Measurements from ENCODE around the gene DENND2D. TPM values are rescaled to one million over a fixed set of nuclear protein-coding genes. Genes with fewer than 3 reads are reported as not detected.

DENND2D gene
- polyA plus RNA-seq, 1 donor from 2014 or later, result not detected

DNA sequence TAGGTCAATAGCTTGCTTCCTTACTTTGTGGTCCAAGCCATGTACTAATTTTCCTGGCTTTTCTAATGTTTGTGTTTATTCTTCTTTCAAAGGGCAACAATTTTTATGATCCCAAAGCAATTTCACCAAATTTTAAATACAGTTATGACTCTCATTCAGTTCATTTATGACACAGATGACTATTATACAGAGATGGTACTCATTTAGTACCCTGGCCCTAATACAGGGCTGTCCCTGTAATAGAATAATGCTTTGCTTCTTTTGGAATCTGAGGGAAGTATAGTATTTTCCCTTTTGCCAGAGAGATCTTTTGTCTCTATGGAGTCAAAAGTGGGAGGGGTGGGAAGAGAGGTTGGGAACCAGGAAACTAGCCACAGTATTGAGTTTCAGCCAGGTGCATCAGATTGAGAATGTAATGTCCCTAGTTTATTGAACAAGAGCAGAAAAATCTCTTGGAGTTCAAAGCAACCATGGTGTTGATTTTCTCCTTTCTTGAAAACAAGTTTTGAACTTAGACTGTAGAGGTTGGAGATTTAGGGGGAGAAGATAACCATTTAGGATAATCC, 20.4 kb downstream of the DENND2D start:
- Histone ChIP-seq H3K4me3 (ENCODE audit: low read length) (no peak overlapping the region), H3F3A (ENCODE audit: insufficient read depth, low read length, poor library complexity, severe bottlenecking) (no peaks in the 10 kb centered on the region), H2AFZ (ENCODE audit: low read depth, low read length) (no peak overlapping the region), H3K9ac (ENCODE audit: low read length) (no peak overlapping the region), H3K79me2 (replicated peaks; ENCODE audit: insufficient read depth, low read length) (no peaks in the 10 kb centered on the region), H3K9me2 (ENCODE audit: insufficient read depth, low read length) (no peaks in the 10 kb centered on the region), H3K27me3 (ENCODE audit: insufficient read depth, low read depth, low read length) (no peaks in the 10 kb centered on the region), H3K36me3 (ENCODE audit: insufficient read depth, low read length) (peaks cover 6% of the 10 kb centered on the region), H3K9me3 (ENCODE audit: low read length) (no peaks in the 10 kb centered on the region), H3K27ac (ENCODE audit: low read length) (no peak overlapping the region), H4K20me1 (ENCODE audit: insufficient read depth) (no peaks in the 10 kb centered on the region), H3K4me2 (ENCODE audit: low read length) (no peak overlapping the region)
- no peak for TF ChIP-seq EP300 (conservative IDR thresholded peaks at IDR 0.05; ENCODE audit: poor library complexity, severe bottlenecking)
- TF ChIP-seq POLR2AphosphoS5 (IDR thresholded peaks at IDR 0.05), result no peak
- TF ChIP-seq, protein P1, sequence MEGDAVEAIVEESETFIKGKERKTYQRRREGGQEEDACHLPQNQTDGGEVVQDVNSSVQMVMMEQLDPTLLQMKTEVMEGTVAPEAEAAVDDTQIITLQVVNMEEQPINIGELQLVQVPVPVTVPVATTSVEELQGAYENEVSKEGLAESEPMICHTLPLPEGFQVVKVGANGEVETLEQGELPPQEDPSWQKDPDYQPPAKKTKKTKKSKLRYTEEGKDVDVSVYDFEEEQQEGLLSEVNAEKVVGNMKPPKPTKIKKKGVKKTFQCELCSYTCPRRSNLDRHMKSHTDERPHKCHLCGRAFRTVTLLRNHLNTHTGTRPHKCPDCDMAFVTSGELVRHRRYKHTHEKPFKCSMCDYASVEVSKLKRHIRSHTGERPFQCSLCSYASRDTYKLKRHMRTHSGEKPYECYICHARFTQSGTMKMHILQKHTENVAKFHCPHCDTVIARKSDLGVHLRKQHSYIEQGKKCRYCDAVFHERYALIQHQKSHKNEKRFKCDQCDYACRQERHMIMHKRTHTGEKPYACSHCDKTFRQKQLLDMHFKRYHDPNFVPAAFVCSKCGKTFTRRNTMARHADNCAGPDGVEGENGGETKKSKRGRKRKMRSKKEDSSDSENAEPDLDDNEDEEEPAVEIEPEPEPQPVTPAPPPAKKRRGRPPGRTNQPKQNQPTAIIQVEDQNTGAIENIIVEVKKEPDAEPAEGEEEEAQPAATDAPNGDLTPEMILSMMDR (IDR thresholded peaks at IDR 0.05; ENCODE audit: poor library complexity, severe bottlenecking), result no peak
- TF ChIP-seq, protein P2, sequence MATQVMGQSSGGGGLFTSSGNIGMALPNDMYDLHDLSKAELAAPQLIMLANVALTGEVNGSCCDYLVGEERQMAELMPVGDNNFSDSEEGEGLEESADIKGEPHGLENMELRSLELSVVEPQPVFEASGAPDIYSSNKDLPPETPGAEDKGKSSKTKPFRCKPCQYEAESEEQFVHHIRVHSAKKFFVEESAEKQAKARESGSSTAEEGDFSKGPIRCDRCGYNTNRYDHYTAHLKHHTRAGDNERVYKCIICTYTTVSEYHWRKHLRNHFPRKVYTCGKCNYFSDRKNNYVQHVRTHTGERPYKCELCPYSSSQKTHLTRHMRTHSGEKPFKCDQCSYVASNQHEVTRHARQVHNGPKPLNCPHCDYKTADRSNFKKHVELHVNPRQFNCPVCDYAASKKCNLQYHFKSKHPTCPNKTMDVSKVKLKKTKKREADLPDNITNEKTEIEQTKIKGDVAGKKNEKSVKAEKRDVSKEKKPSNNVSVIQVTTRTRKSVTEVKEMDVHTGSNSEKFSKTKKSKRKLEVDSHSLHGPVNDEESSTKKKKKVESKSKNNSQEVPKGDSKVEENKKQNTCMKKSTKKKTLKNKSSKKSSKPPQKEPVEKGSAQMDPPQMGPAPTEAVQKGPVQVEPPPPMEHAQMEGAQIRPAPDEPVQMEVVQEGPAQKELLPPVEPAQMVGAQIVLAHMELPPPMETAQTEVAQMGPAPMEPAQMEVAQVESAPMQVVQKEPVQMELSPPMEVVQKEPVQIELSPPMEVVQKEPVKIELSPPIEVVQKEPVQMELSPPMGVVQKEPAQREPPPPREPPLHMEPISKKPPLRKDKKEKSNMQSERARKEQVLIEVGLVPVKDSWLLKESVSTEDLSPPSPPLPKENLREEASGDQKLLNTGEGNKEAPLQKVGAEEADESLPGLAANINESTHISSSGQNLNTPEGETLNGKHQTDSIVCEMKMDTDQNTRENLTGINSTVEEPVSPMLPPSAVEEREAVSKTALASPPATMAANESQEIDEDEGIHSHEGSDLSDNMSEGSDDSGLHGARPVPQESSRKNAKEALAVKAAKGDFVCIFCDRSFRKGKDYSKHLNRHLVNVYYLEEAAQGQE (IDR thresholded peaks at IDR 0.05; ENCODE audit: borderline replicate concordance), result no peak
- TF ChIP-seq SMC3 (conservative IDR thresholded peaks at IDR 0.05; ENCODE audit: poor library complexity), result no peak
- no peak for TF ChIP-seq MXI1 (conservative IDR thresholded peaks at IDR 0.05; ENCODE audit: poor library complexity, severe bottlenecking)
- no peak for TF ChIP-seq EZH2 (IDR thresholded peaks at IDR 0.05; ENCODE audit: borderline replicate concordance, insufficient read depth, low read length, poor library complexity, severe bottlenecking)

DNA sequence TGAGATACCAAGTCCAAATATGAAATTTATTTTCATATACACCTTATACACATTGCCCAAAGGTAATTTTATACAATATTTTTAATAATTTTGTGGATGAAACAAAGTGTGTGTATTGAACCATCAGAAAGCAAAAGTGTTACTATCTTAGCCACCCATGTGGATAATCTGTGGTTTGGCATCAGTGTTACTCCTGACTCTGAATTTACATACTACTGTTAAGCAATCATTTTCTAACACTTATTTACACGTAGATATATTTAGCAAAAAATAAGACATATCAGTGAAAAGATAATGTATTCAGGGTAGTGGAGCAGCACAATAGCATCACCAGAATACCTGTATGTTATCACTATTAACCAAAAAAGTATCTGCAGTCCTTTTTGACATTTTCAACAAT, 23.8 kb downstream of the DENND2D start:
- no peaks in the 10 kb centered on the region for H3K36me3 ChIP-seq (ENCODE audit: insufficient read depth, low read length)
- TF ChIP-seq TAF1 (IDR thresholded peaks at IDR 0.05; ENCODE audit: low read depth) (no peak), RAD21 (conservative IDR thresholded peaks at IDR 0.05) (no peak), MXI1 (conservative IDR thresholded peaks at IDR 0.05; ENCODE audit: poor library complexity, severe bottlenecking) (no peak), SMC3 (conservative IDR thresholded peaks at IDR 0.05; ENCODE audit: poor library complexity) (no peak), EZH2 (IDR thresholded peaks at IDR 0.05; ENCODE audit: borderline replicate concordance, insufficient read depth, low read length, poor library complexity, severe bottlenecking) (no peak), EP300 (conservative IDR thresholded peaks at IDR 0.05; ENCODE audit: poor library complexity, severe bottlenecking) (no peak), POLR2AphosphoS5 (IDR thresholded peaks at IDR 0.05) (no peak)
- TF ChIP-seq, protein P2 (IDR thresholded peaks at IDR 0.05; ENCODE audit: borderline replicate concordance), result no peak
- TF ChIP-seq, protein P1 (IDR thresholded peaks at IDR 0.05; ENCODE audit: poor library complexity, severe bottlenecking), result no peak
- no peaks in the 10 kb centered on the region for H4K20me1 ChIP-seq (ENCODE audit: insufficient read depth)
- H3K9me3 ChIP-seq (ENCODE audit: low read length), result no peaks in the 10 kb centered on the region
- no peaks in the 10 kb centered on the region for H3K27me3 ChIP-seq (ENCODE audit: insufficient read depth, low read depth, low read length)
- H3K79me2 ChIP-seq (replicated peaks; ENCODE audit: insufficient read depth, low read length), result no peaks in the 10 kb centered on the region
- no peaks in the 10 kb centered on the region for H3K9me2 ChIP-seq (ENCODE audit: insufficient read depth, low read length)
- H3K4me2 ChIP-seq (ENCODE audit: low read length), result no peak overlapping the region
- H2AFZ ChIP-seq (ENCODE audit: low read depth, low read length), result no peak overlapping the region
- no peaks in the 10 kb centered on the region for H3F3A ChIP-seq (ENCODE audit: insufficient read depth, low read length, poor library complexity, severe bottlenecking)
- H3K9ac ChIP-seq (ENCODE audit: low read length), result no peak overlapping the region
- H3K4me3 ChIP-seq (ENCODE audit: low read length), result no peak overlapping the region
- no peak overlapping the region for H3K27ac ChIP-seq (ENCODE audit: low read length)

Measured in neural cell (in vitro differentiated cells).